H4 (cell line): ENCODE data around the gene CNTN1. TPM values are rescaled to one million over a fixed set of nuclear protein-coding genes. Genes with fewer than 3 reads are reported as not detected.
A peak's percentile ranks its signal among the peaks of the same experiment; 100 is the strongest.

Experiments
- DNase-seq: peaks from one replicate; pipeline ENCODE4 v3.0.0-alpha.2; 2015; ENCODE audit warnings: low spot score
- total RNA-seq: library from RNA; depleted of rRNA; stranded (reverse); fragments of >200 nt; shearing (Covaris generic); gene quantifications from 2 replicates; pipeline ENCODE4 v1.2.3, GENCODE V29; 2014; rRNA removed

Gene CNTN1
- 3.7 and 4.4 TPM in 2 replicates for total RNA-seq

GRCh38 chr12:40691913-40692764 lies at the start of gene CNTN1:
TSS of gene CNTN1 (plus strand) at chr12:40692439.
- peak; percentile 58 for DNase-seq

- no peak for DNase-seq
Observed at GRCh38 chr12:40643506-40643905, 48.7 kb upstream of the CNTN1 start.

GRCh38 chr12:40643976-40644375 lies 48.3 kb upstream of the CNTN1 start:
- DNase-seq = no peak

GRCh38 chr12:40644708-40645107 lies 47.5 kb upstream of the CNTN1 start:
- no peak for DNase-seq

GRCh38 chr12:40645361-40645760 lies 46.9 kb upstream of the CNTN1 start:
- no peak for DNase-seq

- no peak for DNase-seq
Observed at GRCh38 chr12:40646456-40646855, 45.8 kb upstream of the CNTN1 start.

GRCh38 chr12:40646911-40647310 lies 45.3 kb upstream of the CNTN1 start:
- no peak for DNase-seq

- no peak for DNase-seq
Observed at GRCh38 chr12:40647651-40648050, 44.6 kb upstream of the CNTN1 start.

- no peak for DNase-seq
Observed at GRCh38 chr12:40648519-40648918, 43.7 kb upstream of the CNTN1 start.

GRCh38 chr12:40650038-40650704 lies 42.1 kb upstream of the CNTN1 start:
- no peak for DNase-seq

- DNase-seq = no peak
Observed at GRCh38 chr12:40655451-40655850, 36.8 kb upstream of the CNTN1 start.

- DNase-seq = no peak
Observed at GRCh38 chr12:40662366-40662765, 29.9 kb upstream of the CNTN1 start.

GRCh38 chr12:40663781-40664180 lies 28.5 kb upstream of the CNTN1 start:
- no peak for DNase-seq

GRCh38 chr12:40668099-40668529 lies 24.1 kb upstream of the CNTN1 start:
- no peak for DNase-seq

- DNase-seq = peak; percentile 64
Observed at GRCh38 chr12:40672741-40673271, 19.4 kb upstream of the CNTN1 start.

- DNase-seq = no peak
Observed at GRCh38 chr12:40681148-40681547, 11.1 kb upstream of the CNTN1 start.

- DNase-seq = no peak
Observed at GRCh38 chr12:40684986-40685385, 7.3 kb upstream of the CNTN1 start.

- DNase-seq = no peak
Observed at GRCh38 chr12:40688085-40688725, 4.0 kb upstream of the CNTN1 start.

- DNase-seq = no peak
Observed at GRCh38 chr12:40689576-40689975, 2.7 kb upstream of the CNTN1 start.

- DNase-seq = no peak
Observed at GRCh38 chr12:40692765-40693206, 547 bp downstream of the CNTN1 start.

- no peak for DNase-seq
Observed at GRCh38 chr12:40693207-40693821, 1.1 kb downstream of the CNTN1 start.
